GM23338 (cell line): Measurements from ENCODE around the gene CREB3L4. TPM values are rescaled to one million over a fixed set of nuclear protein-coding genes. Genes with fewer than 3 reads are reported as not detected.

Source experiments
- ATAC-seq: fragments of 200-7000 bp; cut with Tn5 transposase; 3 replicates; pipeline ENCODE4 v1.9.1; 2020
- DNase-seq: peaks from one replicate; pipeline ENCODE4 v3.0.0-alpha.2; 2015; ENCODE audit warnings: low spot score
- H2AFZ ChIP-seq: fragments of 200-600 bp; sonication (generic); 2 replicates; pipeline ENCODE4 v1.8.0; 2016; ENCODE audit warnings: antibody characterized with exemption, mild to moderate bottlenecking, moderate library complexity
- H3F3A ChIP-seq: fragments of 200-600 bp; sonication (generic); replicated peaks from 2 replicates; pipeline ENCODE4 v1.8.0; 2017; ENCODE audit warnings: antibody characterized with exemption, mixed run types, low read depth
- H3K27ac ChIP-seq: fragments of 200-600 bp; sonication (generic); 2 replicates; pipeline ENCODE4 v1.6.1; 2016; ENCODE audit warnings: low read depth
- H3K27me3 ChIP-seq: fragments of 200-600 bp; sonication (generic); 2 replicates; pipeline ENCODE4 v1.8.0; 2016; ENCODE audit warnings: mild to moderate bottlenecking, mixed run types, moderate library complexity; ENCODE audit not compliant: insufficient read depth
- H3K36me3 ChIP-seq: fragments of 200-600 bp; sonication (generic); 2 replicates; pipeline ENCODE4 v1.8.0; 2016; ENCODE audit warnings: mild to moderate bottlenecking; ENCODE audit not compliant: insufficient read depth
- H3K4me1 ChIP-seq: fragments of 200-600 bp; sonication (generic); 2 replicates; pipeline ENCODE4 v1.8.0; 2016; ENCODE audit warnings: mild to moderate bottlenecking, moderate library complexity; ENCODE audit not compliant: insufficient read depth
- H3K4me2 ChIP-seq: fragments of 200-600 bp; sonication (generic); 2 replicates; pipeline ENCODE4 v1.7.1; 2017; ENCODE audit warnings: mixed run types
- H3K4me3 ChIP-seq: fragments of 200-600 bp; sonication (generic); 2 replicates; pipeline ENCODE4 v1.6.1; 2016; ENCODE audit warnings: mixed run types
- H3K79me2 ChIP-seq: fragments of 200-600 bp; sonication (generic); replicated peaks from 2 replicates; pipeline ENCODE4 v1.8.0; 2017; ENCODE audit warnings: mild to moderate bottlenecking; ENCODE audit not compliant: insufficient read depth
- H3K9me2 ChIP-seq: fragments of 200-600 bp; sonication (generic); 2 replicates; pipeline ENCODE4 v1.8.0; 2017; ENCODE audit not compliant: insufficient read depth
- H4K20me1 ChIP-seq: fragments of 200-600 bp; sonication (generic); replicated peaks from 2 replicates; pipeline ENCODE4 v1.8.0; 2017; ENCODE audit warnings: mild to moderate bottlenecking; ENCODE audit not compliant: insufficient read depth
- H3K27ac Mint-ChIP-seq: 2 replicates; pipeline ENCODE4 v1.8.0; 2020; ENCODE audit warnings: inconsistent platforms, mild to moderate bottlenecking, moderate library complexity, mixed read lengths
- H3K27me3 Mint-ChIP-seq: 3 replicates; pipeline ENCODE4 v1.8.0; 2022; ENCODE audit warnings: low read depth, mild to moderate bottlenecking, moderate library complexity, mixed read lengths, inconsistent platforms; ENCODE audit not compliant: insufficient read depth, poor library complexity
- H3K36me3 Mint-ChIP-seq: 3 replicates; pipeline ENCODE4 v1.8.0; 2021; ENCODE audit warnings: low read depth, mild to moderate bottlenecking, inconsistent platforms, moderate library complexity, mixed read lengths
- H3K4me1 Mint-ChIP-seq: 3 replicates; pipeline ENCODE4 v1.8.0; 2020; ENCODE audit warnings: mild to moderate bottlenecking, inconsistent platforms, mixed read lengths
- H3K4me3 Mint-ChIP-seq: 3 replicates; pipeline ENCODE4 v1.8.0; 2021; ENCODE audit warnings: moderate library complexity, mild to moderate bottlenecking, inconsistent platforms, mixed read lengths
- H3K9me3 Mint-ChIP-seq: 3 replicates; pipeline ENCODE4 v1.8.0; 2020; ENCODE audit warnings: moderate library complexity, mild to moderate bottlenecking, inconsistent platforms, mixed read lengths
- CREB1 ChIP-seq: fragments of 250-450 bp; sonication (Bioruptor Pico); IDR thresholded peaks from 2 replicates; pipeline ENCODE4 v1.5.0; 2020; ENCODE audit warnings: low read depth, mild to moderate bottlenecking, moderate library complexity
- EZH2 ChIP-seq: fragments of 200-600 bp; sonication (generic); IDR thresholded peaks from one replicate; pipeline ENCODE4 v1.8.0; 2017; ENCODE audit warnings: antibody characterized with exemption, mild to moderate bottlenecking, low read depth; ENCODE audit not compliant: unreplicated experiment
- EZH2phosphoT487 ChIP-seq: fragments of 200-600 bp; sonication (generic); IDR thresholded peaks from one replicate; pipeline ENCODE4 v1.8.1; 2018; ENCODE audit warnings: antibody characterized with exemption; ENCODE audit not compliant: unreplicated experiment
- JUNB ChIP-seq: IDR thresholded peaks from one replicate; pipeline ENCODE4 v1.6.1; 2016; ENCODE audit warnings: antibody characterized with exemption; ENCODE audit not compliant: unreplicated experiment
- NANOG ChIP-seq: IDR thresholded peaks from 2 replicates; pipeline ENCODE4 v1.6.1; 2016; ENCODE audit warnings: antibody characterized with exemption, borderline replicate concordance
- POLR2AphosphoS5 ChIP-seq: IDR thresholded peaks from 2 replicates; pipeline ENCODE4 v1.6.1; 2016; ENCODE audit warnings: antibody characterized with exemption, low read depth
- STAT1 ChIP-seq: IDR thresholded peaks from one replicate; pipeline ENCODE4 v1.6.1; 2016; ENCODE audit warnings: antibody characterized with exemption; ENCODE audit not compliant: unreplicated experiment
- ZNF114 ChIP-seq: fragments of 250-450 bp; sonication (Bioruptor Pico); IDR thresholded peaks from 2 replicates; pipeline ENCODE4 v1.5.0; 2020; ENCODE audit warnings: mild to moderate bottlenecking, moderate library complexity
- ZNF331 ChIP-seq: fragments of 250-450 bp; sonication (Bioruptor Pico); IDR thresholded peaks from 2 replicates; pipeline ENCODE4 v1.5.0; 2020; ENCODE audit warnings: low read depth, mild to moderate bottlenecking, moderate library complexity
- polyA plus RNA-seq: library from polyadenylated mRNA; unstranded; fragments of >200 nt; fragmentation: Nextera tagmentation; extraction: Ambion mirVana; gene quantifications from 2 replicates; pipeline ENCODE4 v1.2.1, GENCODE V29; 2016
- total RNA-seq: library from RNA; depleted of rRNA; stranded (reverse); fragments of >200 nt; shearing (Covaris generic); gene quantifications from 2 replicates; pipeline ENCODE4 v1.2.3, GENCODE V29; 2014
- TF ChIP-seq, protein P1 (sequence below): IDR thresholded peaks from one replicate; pipeline ENCODE4 v1.6.1; 2018; ENCODE audit warnings: antibody characterized with exemption; ENCODE audit not compliant: unreplicated experiment
- TF ChIP-seq, protein P2 (sequence below): IDR thresholded peaks from 2 replicates; pipeline ENCODE4 v1.6.1; 2016; ENCODE audit warnings: antibody characterized with exemption
- TF ChIP-seq, protein P3 (sequence below), 2 experiments: fragments of 200-600 bp in 1 of 2; sonication (generic) in 1 of 2; conservative IDR thresholded peaks; 2 replicates each; pipeline versions ENCODE4 v1.5.1 to v1.6.1; 2016 to 2017; ENCODE audit warnings: antibody characterized with exemption in 2 of 2, low read depth in 2 of 2, mild to moderate bottlenecking in 2 of 2, moderate library complexity in 1 of 2
- TF ChIP-seq, protein P4 (sequence below): fragments of 250-450 bp; sonication (Bioruptor Pico); IDR thresholded peaks from 2 replicates; pipeline ENCODE4 v1.5.0; 2020; ENCODE audit warnings: mild to moderate bottlenecking, moderate library complexity

The CREB3L4 gene
- total and polyA plus RNA-seq, 2 experiments from 2014 or later = 19.3 to 26.8 TPM

DNA sequence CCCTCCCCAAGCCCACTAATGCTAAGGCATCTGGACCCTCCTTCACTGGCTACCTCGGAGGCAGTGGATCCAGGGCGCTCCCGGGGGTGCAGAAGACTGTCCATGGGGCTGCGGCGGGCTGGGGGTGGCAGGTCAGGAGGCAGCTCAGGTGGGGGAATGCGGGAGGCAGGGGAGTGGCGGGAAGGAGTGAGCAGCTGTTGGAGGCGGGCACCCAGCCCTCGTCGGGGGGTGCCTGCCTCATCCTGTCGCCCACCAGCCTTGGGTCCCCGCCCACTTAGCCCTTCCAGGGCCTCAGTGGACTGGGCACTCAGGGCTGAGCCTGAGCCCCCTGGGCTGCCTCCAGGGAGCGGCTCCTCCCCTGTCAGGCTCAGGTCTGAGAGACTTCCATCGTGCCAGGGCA is 34.3 kb upstream of the CREB3L4 start:
- TF ChIP-seq, protein P1, sequence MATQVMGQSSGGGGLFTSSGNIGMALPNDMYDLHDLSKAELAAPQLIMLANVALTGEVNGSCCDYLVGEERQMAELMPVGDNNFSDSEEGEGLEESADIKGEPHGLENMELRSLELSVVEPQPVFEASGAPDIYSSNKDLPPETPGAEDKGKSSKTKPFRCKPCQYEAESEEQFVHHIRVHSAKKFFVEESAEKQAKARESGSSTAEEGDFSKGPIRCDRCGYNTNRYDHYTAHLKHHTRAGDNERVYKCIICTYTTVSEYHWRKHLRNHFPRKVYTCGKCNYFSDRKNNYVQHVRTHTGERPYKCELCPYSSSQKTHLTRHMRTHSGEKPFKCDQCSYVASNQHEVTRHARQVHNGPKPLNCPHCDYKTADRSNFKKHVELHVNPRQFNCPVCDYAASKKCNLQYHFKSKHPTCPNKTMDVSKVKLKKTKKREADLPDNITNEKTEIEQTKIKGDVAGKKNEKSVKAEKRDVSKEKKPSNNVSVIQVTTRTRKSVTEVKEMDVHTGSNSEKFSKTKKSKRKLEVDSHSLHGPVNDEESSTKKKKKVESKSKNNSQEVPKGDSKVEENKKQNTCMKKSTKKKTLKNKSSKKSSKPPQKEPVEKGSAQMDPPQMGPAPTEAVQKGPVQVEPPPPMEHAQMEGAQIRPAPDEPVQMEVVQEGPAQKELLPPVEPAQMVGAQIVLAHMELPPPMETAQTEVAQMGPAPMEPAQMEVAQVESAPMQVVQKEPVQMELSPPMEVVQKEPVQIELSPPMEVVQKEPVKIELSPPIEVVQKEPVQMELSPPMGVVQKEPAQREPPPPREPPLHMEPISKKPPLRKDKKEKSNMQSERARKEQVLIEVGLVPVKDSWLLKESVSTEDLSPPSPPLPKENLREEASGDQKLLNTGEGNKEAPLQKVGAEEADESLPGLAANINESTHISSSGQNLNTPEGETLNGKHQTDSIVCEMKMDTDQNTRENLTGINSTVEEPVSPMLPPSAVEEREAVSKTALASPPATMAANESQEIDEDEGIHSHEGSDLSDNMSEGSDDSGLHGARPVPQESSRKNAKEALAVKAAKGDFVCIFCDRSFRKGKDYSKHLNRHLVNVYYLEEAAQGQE = no peak
- no peak for TF ChIP-seq ZNF114 (CRISPR knock-in tag)
- no peak for TF ChIP-seq EZH2
- TF ChIP-seq STAT1 = no peak
- TF ChIP-seq CREB1 = no peak
- no peak for TF ChIP-seq ZNF331 (CRISPR knock-in tag)
- TF ChIP-seq, protein P2, sequence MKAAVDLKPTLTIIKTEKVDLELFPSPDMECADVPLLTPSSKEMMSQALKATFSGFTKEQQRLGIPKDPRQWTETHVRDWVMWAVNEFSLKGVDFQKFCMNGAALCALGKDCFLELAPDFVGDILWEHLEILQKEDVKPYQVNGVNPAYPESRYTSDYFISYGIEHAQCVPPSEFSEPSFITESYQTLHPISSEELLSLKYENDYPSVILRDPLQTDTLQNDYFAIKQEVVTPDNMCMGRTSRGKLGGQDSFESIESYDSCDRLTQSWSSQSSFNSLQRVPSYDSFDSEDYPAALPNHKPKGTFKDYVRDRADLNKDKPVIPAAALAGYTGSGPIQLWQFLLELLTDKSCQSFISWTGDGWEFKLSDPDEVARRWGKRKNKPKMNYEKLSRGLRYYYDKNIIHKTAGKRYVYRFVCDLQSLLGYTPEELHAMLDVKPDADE = no peak
- no peak for TF ChIP-seq POLR2AphosphoS5
- TF ChIP-seq, protein P3, sequence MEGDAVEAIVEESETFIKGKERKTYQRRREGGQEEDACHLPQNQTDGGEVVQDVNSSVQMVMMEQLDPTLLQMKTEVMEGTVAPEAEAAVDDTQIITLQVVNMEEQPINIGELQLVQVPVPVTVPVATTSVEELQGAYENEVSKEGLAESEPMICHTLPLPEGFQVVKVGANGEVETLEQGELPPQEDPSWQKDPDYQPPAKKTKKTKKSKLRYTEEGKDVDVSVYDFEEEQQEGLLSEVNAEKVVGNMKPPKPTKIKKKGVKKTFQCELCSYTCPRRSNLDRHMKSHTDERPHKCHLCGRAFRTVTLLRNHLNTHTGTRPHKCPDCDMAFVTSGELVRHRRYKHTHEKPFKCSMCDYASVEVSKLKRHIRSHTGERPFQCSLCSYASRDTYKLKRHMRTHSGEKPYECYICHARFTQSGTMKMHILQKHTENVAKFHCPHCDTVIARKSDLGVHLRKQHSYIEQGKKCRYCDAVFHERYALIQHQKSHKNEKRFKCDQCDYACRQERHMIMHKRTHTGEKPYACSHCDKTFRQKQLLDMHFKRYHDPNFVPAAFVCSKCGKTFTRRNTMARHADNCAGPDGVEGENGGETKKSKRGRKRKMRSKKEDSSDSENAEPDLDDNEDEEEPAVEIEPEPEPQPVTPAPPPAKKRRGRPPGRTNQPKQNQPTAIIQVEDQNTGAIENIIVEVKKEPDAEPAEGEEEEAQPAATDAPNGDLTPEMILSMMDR (conservative IDR thresholded peaks at IDR 0.05; ENCODE audit: low read depth in 2 of 2) = no peak
- TF ChIP-seq NANOG = no peak
- no peak for TF ChIP-seq JUNB
- TF ChIP-seq EZH2phosphoT487 = no peak
- TF ChIP-seq, protein P4, sequence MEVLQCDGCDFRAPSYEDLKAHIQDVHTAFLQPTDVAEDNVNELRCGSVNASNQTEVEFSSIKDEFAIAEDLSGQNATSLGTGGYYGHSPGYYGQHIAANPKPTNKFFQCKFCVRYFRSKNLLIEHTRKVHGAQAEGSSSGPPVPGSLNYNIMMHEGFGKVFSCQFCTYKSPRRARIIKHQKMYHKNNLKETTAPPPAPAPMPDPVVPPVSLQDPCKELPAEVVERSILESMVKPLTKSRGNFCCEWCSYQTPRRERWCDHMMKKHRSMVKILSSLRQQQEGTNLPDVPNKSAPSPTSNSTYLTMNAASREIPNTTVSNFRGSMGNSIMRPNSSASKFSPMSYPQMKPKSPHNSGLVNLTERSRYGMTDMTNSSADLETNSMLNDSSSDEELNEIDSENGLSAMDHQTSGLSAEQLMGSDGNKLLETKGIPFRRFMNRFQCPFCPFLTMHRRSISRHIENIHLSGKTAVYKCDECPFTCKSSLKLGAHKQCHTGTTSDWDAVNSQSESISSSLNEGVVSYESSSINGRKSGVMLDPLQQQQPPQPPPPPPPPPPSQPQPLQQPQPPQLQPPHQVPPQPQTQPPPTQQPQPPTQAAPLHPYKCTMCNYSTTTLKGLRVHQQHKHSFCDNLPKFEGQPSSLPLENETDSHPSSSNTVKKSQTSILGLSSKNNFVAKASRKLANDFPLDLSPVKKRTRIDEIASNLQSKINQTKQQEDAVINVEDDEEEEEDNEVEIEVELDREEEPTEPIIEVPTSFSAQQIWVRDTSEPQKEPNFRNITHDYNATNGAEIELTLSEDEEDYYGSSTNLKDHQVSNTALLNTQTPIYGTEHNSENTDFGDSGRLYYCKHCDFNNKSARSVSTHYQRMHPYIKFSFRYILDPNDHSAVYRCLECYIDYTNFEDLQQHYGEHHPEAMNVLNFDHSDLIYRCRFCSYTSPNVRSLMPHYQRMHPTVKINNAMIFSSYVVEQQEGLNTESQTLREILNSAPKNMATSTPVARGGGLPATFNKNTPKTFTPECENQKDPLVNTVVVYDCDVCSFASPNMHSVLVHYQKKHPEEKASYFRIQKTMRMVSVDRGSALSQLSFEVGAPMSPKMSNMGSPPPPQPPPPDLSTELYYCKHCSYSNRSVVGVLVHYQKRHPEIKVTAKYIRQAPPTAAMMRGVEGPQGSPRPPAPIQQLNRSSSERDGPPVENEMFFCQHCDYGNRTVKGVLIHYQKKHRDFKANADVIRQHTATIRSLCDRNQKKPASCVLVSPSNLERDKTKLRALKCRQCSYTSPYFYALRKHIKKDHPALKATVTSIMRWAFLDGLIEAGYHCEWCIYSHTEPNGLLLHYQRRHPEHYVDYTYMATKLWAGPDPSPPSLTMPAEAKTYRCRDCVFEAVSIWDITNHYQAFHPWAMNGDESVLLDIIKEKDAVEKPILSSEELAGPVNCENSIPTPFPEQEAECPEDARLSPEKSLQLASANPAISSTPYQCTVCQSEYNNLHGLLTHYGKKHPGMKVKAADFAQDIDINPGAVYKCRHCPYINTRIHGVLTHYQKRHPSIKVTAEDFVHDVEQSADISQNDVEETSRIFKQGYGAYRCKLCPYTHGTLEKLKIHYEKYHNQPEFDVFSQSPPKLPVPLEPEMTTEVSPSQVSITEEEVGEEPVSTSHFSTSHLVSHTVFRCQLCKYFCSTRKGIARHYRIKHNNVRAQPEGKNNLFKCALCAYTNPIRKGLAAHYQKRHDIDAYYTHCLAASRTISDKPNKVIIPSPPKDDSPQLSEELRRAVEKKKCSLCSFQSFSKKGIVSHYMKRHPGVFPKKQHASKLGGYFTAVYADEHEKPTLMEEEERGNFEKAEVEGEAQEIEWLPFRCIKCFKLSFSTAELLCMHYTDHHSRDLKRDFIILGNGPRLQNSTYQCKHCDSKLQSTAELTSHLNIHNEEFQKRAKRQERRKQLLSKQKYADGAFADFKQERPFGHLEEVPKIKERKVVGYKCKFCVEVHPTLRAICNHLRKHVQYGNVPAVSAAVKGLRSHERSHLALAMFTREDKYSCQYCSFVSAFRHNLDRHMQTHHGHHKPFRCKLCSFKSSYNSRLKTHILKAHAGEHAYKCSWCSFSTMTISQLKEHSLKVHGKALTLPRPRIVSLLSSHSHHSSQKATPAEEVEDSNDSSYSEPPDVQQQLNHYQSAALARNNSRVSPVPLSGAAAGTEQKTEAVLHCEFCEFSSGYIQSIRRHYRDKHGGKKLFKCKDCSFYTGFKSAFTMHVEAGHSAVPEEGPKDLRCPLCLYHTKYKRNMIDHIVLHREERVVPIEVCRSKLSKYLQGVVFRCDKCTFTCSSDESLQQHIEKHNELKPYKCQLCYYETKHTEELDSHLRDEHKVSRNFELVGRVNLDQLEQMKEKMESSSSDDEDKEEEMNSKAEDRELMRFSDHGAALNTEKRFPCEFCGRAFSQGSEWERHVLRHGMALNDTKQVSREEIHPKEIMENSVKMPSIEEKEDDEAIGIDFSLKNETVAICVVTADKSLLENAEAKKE (CRISPR knock-in tag) = no peak
- no peak overlapping the region for H3K4me3 Mint-ChIP-seq
- no peak overlapping the region for H3K27ac ChIP-seq
- no peak overlapping the region for H3K4me3 ChIP-seq
- H3K27me3 ChIP-seq = no peaks in the 10 kb centered on the region
- H2AFZ ChIP-seq = no peak overlapping the region
- H4K20me1 ChIP-seq = no peaks in the 10 kb centered on the region; the same call in 1 of the 2 replicates
- H3K4me2 ChIP-seq = no peak overlapping the region
- 0 out of 2 replicates have a peak, but pooled peaks cover 6% of the 10 kb centered on the region for H3F3A ChIP-seq
- peaks cover 20% of the 10 kb centered on the region for H3K36me3 ChIP-seq
- H3K27me3 Mint-ChIP-seq = peaks cover 6% of the 10 kb centered on the region
- H3K9me3 Mint-ChIP-seq = no peaks in the 10 kb centered on the region
- no peaks in the 10 kb centered on the region for H3K9me2 ChIP-seq
- H3K4me1 ChIP-seq = peaks cover under 1% of the 10 kb centered on the region; the same call in 1 of the 2 replicates
- H3K4me1 Mint-ChIP-seq = no peaks in the 10 kb centered on the region
- no peak overlapping the region for H3K27ac Mint-ChIP-seq
- no peaks in the 10 kb centered on the region for H3K79me2 ChIP-seq
- ATAC-seq (no peak), DNase-seq (no peak)
- H3K36me3 Mint-ChIP-seq = peaks cover 67% of the 10 kb centered on the region
